Activated T-helper 1 cell treated with anti-CD3 and anti-CD28 coated beads, Interleukin-12 subunit alpha, Interleukin-12 subunit beta, Interleukin-2, Interleukin-4 antibody, amounts not matched to agents 30 ng/mL and 10 ng/mL and 1 ng/mL, durations not matched to agents 14 hours and 24 hours and 36 hours (primary cell): ENCODE measurements around the gene VPS36. TPM values are rescaled to one million over a fixed set of nuclear protein-coding genes. Genes with fewer than 3 reads are reported as not detected.
"Not testable (repeated sequence)": the region's sequence is repeated elsewhere in the genome, so short reads cannot be mapped to it uniquely, and the experiment has no call there.

Experiments used
- DNase-seq: peaks from one replicate; pipeline ENCODE4 v3.0.0; 2021; ENCODE audit warnings: low spot score
- H3K27ac Mint-ChIP-seq: one replicate; pipeline ENCODE4 v1.8.0; 2021; ENCODE audit warnings: mild to moderate bottlenecking, mixed read lengths
- H3K27me3 Mint-ChIP-seq: one replicate; pipeline ENCODE4 v1.8.0; 2022; ENCODE audit warnings: mild to moderate bottlenecking, moderate library complexity, mixed read lengths; ENCODE audit not compliant: insufficient read depth
- H3K36me3 Mint-ChIP-seq: one replicate; pipeline ENCODE4 v1.8.0; 2021; ENCODE audit warnings: low read depth, mixed read lengths
- H3K4me1 Mint-ChIP-seq: one replicate; pipeline ENCODE4 v1.8.0; 2021; ENCODE audit warnings: low read depth, mixed read lengths
- H3K4me3 Mint-ChIP-seq: one replicate; pipeline ENCODE4 v1.8.0; 2021; ENCODE audit warnings: mild to moderate bottlenecking, moderate library complexity, mixed read lengths
- H3K9me3 Mint-ChIP-seq: one replicate; pipeline ENCODE4 v1.8.0; 2021; ENCODE audit warnings: mixed read lengths
- intact Hi-C: fragments of 100-400 bp; cut with micrococcal nuclease; formaldehyde crosslinking; loops from one replicate; pipeline ENCODE4 v1.15.1; 2024
- total RNA-seq: library from RNA; stranded (reverse); gene quantifications from 2 replicates; pipeline ENCODE4 v1.2.3, GENCODE V29; 2022

Gene VPS36
- total RNA-seq, 1 donor from 2014 or later: 49.2 TPM

- Mint-ChIP-seq H3K4me3 (no peak overlapping the region), H3K27ac (no peak overlapping the region), H3K4me1 (no peaks in the 10 kb centered on the region), H3K27me3 (peaks cover 8% of the 10 kb centered on the region), H3K9me3 (no peaks in the 10 kb centered on the region), H3K36me3 (no peaks in the 10 kb centered on the region)
- intact Hi-C loops: no loop called here
- no peak for DNase-seq
Observed at GRCh38 chr13:52394586-52394985, 55.8 kb downstream of the VPS36 start.

GRCh38 chr13:52393572-52394357 lies 56.7 kb downstream of the VPS36 start:
- Mint-ChIP-seq H3K4me3 (no peak overlapping the region), H3K9me3 (no peaks in the 10 kb centered on the region), H3K36me3 (no peaks in the 10 kb centered on the region), H3K27ac (no peak overlapping the region), H3K4me1 (no peaks in the 10 kb centered on the region), H3K27me3 (peaks cover 8% of the 10 kb centered on the region)
- no peak for DNase-seq
- intact Hi-C loops: no loop called here

DNA sequence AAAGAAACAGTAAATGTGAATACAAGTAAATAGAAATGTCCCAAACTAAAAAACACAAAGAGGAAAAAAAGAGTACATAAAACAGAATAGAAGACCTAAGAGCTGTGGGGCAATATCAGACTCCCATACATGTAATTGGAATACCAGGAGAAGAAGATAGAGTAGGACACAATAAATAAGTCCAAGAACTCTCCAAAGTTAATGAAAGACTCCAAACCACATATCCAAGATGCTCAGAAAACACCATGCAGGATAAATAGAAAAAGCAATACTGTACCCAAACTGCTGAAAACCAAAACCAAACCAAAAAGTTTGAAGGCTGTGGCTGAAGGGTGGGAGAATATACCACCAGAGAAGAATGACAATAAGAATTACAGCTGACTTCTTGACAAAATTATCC lies 62.7 kb downstream of the VPS36 start:
- Mint-ChIP-seq H3K4me1 (no peaks in the 10 kb centered on the region), H3K9me3 (no peaks in the 10 kb centered on the region), H3K4me3 (no peak overlapping the region), H3K27me3 (no peaks in the 10 kb centered on the region), H3K36me3 (no peaks in the 10 kb centered on the region), H3K27ac (no peak overlapping the region)
- DNase-seq: no peak
- intact Hi-C loops: no loop called here

- Mint-ChIP-seq H3K36me3 (no peaks in the 10 kb centered on the region), H3K4me3 (no peak overlapping the region), H3K4me1 (no peaks in the 10 kb centered on the region), H3K9me3 (no peaks in the 10 kb centered on the region), H3K27me3 (no peaks in the 10 kb centered on the region), H3K27ac (no peak overlapping the region)
- intact Hi-C loops: no loop called here
- no peak for DNase-seq
Observed at GRCh38 chr13:52385870-52386269, 64.6 kb downstream of the VPS36 start.

DNA sequence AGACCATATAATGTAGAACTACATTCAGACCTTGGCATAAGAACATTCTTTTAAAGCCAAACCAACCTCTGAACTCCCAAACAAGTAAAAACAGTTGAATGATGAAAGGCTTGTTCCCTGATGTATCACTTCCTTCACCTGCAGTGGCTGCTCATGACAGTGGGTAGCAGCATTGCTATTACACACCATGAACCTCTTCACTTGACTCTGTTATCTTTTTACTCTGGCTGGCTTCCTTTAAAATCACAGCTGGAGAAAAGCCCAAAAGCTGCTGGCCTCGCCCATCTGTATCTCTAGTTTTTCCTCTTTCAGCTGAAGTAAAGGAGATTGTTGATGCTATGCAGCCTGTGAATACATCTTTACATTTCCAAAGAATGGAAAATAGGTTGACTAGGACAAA lies 67.1 kb downstream of the VPS36 start:
- Mint-ChIP-seq H3K9me3 (no peaks in the 10 kb centered on the region), H3K27me3 (no peaks in the 10 kb centered on the region), H3K36me3 (no peaks in the 10 kb centered on the region), H3K27ac (no peak overlapping the region), H3K4me3 (no peak overlapping the region), H3K4me1 (no peaks in the 10 kb centered on the region)
- intact Hi-C loops: no loop called here
- no peak for DNase-seq

DNA sequence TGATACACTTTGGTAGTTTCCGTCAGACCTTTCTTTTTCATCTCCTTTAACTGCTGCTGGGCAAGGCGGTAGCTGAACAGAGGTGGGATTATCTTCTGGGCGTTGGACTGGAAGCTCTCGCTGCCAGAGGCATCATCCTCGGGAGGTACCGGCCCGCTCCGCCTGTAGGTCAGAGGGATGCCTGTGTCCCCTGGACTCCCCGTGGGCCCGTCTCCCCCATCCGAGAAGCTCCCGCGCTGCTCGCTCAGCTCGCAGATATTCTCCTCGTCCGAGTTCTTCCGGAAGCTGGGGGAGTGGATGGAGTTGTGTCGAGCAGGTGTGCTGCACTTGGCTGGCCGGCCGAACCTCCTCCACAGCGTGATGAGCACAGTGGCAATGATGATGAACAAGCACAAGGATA lies 72.1 kb downstream of the VPS36 start:
- Mint-ChIP-seq H3K4me1 (no peaks in the 10 kb centered on the region), H3K9me3 (no peaks in the 10 kb centered on the region), H3K27ac (no peak overlapping the region), H3K36me3 (no peaks in the 10 kb centered on the region), H3K27me3 (no peaks in the 10 kb centered on the region), H3K4me3 (no peak overlapping the region)
- no peak for DNase-seq
- intact Hi-C loops: no loop called here

DNA sequence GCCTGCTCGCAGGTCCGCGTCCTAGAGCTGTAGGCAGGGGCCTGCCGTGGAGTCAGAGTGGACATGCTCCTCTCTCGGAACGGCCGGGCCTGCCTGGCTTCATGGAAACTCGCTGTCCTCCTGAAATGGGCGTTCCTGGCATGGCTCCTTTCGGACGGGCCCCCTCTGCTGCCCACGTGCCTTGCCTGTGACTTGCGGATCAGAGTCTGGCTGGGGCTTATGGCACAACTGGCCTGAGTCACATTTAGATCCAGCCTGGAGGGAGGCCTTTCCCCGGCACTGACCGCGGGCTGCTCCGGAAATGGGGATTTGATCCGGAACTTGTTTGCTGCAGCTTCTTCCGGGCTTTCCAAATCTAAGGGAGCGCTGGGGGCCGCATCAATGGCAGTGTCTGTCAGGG lies 72.5 kb downstream of the VPS36 start:
- H3K36me3 Mint-ChIP-seq: no peaks in the 10 kb centered on the region
- no peaks in the 10 kb centered on the region for H3K27me3 Mint-ChIP-seq
- no peak overlapping the region for H3K4me3 Mint-ChIP-seq
- no peak for DNase-seq
- intact Hi-C loops: no loop called here
- no peak overlapping the region for H3K27ac Mint-ChIP-seq
- no peaks in the 10 kb centered on the region for H3K4me1 Mint-ChIP-seq
- H3K9me3 Mint-ChIP-seq: no peaks in the 10 kb centered on the region

GRCh38 chr13:52374873-52375411 lies 75.5 kb downstream of the VPS36 start:
- intact Hi-C loops: no loop called here
- no peaks in the 10 kb centered on the region for H3K9me3 Mint-ChIP-seq
- DNase-seq: no peak
- no peak overlapping the region for H3K4me3 Mint-ChIP-seq
- no peaks in the 10 kb centered on the region for H3K27me3 Mint-ChIP-seq
- H3K36me3 Mint-ChIP-seq: no peaks in the 10 kb centered on the region
- no peaks in the 10 kb centered on the region for H3K4me1 Mint-ChIP-seq
- no peak overlapping the region for H3K27ac Mint-ChIP-seq

GRCh38 chr13:52374389-52374788 lies 76.0 kb downstream of the VPS36 start:
- no peak overlapping the region for H3K27ac Mint-ChIP-seq
- intact Hi-C loops: no loop called here
- no peaks in the 10 kb centered on the region for H3K4me1 Mint-ChIP-seq
- no peaks in the 10 kb centered on the region for H3K9me3 Mint-ChIP-seq
- H3K36me3 Mint-ChIP-seq: no peaks in the 10 kb centered on the region
- H3K27me3 Mint-ChIP-seq: no peaks in the 10 kb centered on the region
- DNase-seq: no peak
- no peak overlapping the region for H3K4me3 Mint-ChIP-seq

DNA sequence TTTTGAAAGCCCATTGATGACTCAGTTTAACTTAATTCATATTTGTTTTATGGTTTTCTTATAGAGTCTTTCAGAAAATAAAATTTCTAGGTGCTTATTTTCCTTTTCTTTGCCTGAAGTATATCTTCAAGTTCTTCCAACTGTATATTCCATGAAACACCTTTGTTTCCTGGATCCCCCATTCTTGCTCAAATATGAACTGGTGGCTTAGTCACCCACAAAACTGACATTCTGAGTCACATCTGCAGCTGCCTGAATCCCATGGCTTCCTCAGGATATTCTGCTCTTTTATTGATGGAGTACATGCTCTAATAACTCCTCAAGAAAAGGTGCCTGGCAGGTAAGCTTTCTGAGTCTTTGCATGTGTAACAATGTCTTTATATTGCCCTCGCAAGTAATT lies 77.2 kb downstream of the VPS36 start:
- H3K27ac Mint-ChIP-seq, intact Hi-C loops, H3K27me3 Mint-ChIP-seq, DNase-seq, H3K9me3 Mint-ChIP-seq, H3K4me3 Mint-ChIP-seq, H3K36me3 Mint-ChIP-seq, H3K4me1 Mint-ChIP-seq: not testable (repeated sequence)

DNA sequence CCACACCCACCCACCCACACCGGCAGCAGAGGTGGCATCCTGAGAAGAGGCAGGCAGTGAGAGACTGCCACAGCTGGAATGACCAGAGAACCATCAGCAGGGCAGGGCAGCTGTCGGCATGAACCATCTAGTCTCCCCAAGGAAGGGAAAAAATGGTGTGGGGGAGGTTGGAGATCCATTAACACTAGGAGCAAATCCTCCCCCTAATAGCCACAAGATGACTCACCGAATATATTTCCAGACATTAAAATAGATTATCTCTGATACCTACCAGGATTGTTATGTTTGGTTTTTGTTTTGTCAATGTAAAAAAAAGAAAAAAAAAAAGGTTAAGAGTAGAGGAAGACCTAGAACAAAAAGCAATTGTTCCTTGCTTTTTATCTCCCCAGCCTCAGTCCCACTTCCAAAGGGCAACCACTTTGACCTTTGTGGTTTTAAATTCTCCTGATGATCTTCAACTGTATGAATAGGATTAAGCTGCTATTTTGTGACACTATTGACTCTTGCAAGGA lies 78.6 kb downstream of the VPS36 start:
- Mint-ChIP-seq H3K27me3 (no peaks in the 10 kb centered on the region), H3K27ac (no peak overlapping the region), H3K4me3 (no peak overlapping the region), H3K36me3 (no peaks in the 10 kb centered on the region), H3K9me3 (no peaks in the 10 kb centered on the region), H3K4me1 (no peaks in the 10 kb centered on the region)
- intact Hi-C loops: no loop called here
- no peak for DNase-seq

- Mint-ChIP-seq H3K27ac (no peak overlapping the region), H3K9me3 (no peaks in the 10 kb centered on the region), H3K27me3 (peaks cover 5% of the 10 kb centered on the region), H3K4me1 (no peaks in the 10 kb centered on the region), H3K36me3 (no peaks in the 10 kb centered on the region), H3K4me3 (no peak overlapping the region)
- intact Hi-C loops: no loop called here
- no peak for DNase-seq
Observed at GRCh38 chr13:52366291-52366690, 84.1 kb downstream of the VPS36 start.
